Measurements from ENCODE around the gene CMC2.

- TF ChIP-seq POLR2AphosphoS5 (IDR thresholded peaks at IDR 0.05; ENCODE audit: insufficient read depth in 1 of 2, low read depth in 1 of 2) (no peak), POLR2A (IDR thresholded peaks at IDR 0.05) (no peak)
- TF ChIP-seq, protein P1, sequence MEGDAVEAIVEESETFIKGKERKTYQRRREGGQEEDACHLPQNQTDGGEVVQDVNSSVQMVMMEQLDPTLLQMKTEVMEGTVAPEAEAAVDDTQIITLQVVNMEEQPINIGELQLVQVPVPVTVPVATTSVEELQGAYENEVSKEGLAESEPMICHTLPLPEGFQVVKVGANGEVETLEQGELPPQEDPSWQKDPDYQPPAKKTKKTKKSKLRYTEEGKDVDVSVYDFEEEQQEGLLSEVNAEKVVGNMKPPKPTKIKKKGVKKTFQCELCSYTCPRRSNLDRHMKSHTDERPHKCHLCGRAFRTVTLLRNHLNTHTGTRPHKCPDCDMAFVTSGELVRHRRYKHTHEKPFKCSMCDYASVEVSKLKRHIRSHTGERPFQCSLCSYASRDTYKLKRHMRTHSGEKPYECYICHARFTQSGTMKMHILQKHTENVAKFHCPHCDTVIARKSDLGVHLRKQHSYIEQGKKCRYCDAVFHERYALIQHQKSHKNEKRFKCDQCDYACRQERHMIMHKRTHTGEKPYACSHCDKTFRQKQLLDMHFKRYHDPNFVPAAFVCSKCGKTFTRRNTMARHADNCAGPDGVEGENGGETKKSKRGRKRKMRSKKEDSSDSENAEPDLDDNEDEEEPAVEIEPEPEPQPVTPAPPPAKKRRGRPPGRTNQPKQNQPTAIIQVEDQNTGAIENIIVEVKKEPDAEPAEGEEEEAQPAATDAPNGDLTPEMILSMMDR (IDR thresholded peaks at IDR 0.05) = no peak
Measured at GRCh38 chr16:80976946-80977345, 29.7 kb downstream of the CMC2 start.

Measured in vagina (tissue), 2 donors.